HG03460 (cell line): ENCODE data around the gene DPEP3.
"Not testable (repeated sequence)": the region's sequence is repeated elsewhere in the genome, so short reads cannot be mapped to it uniquely, and the experiment has no call there.

ENCODE experiments used
- ATAC-seq: cut with Tn5 transposase; IDR thresholded peaks from one replicate; pipeline ENCODE4 v1.9.1; 2021; ENCODE audit not compliant: unreplicated experiment

The DPEP3 gene

DNA sequence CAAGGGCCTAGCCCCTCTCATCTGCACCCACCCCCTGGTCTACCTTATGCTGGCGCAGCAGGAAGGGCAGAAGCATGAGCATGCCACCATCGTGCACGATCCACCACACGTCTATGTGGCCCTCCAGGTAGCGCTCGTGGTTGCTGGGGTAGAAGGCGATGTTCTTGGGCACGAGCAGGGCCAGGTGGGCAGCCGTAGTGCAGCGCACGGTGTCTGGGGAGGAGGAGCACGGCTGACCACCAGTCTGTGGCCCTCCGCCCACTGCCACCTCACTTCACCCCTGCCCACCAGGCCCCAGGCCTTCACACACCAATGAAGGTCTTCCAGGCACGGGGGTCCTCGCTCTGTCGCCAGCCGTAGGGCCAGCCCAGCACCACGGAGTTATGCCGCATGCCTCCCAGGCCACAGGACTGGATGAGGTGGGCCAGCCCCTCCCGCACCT lies 34.1 kb downstream of the DPEP3 start:
- ATAC-seq = no peak

DNA sequence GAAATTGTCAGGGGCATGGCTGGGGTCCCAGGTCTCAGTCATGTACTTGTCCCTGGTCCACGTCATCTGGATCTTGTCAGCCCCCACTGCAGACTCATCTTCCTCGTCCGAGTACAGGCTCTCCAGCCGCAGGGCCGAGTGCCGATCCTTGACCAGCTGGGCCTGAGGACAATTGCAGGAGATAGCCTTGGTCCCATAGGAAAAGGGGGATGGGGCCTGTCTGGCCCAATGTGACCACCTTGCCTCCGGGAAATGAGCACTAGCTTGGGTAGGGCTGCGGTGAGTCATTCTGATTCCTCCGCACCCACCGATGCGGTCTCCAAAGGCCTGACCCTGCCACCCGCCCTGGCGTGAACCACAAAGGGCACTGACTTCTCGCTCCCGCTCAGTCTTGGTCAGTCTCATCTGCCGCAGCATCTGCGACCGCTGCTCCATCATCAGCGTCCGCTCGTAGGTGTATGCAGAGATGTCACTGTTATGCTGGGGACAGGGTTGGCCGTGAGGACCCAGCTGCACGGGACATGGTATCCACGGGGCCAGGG lies 34.8 kb downstream of the DPEP3 start:
- no peak for ATAC-seq

DNA sequence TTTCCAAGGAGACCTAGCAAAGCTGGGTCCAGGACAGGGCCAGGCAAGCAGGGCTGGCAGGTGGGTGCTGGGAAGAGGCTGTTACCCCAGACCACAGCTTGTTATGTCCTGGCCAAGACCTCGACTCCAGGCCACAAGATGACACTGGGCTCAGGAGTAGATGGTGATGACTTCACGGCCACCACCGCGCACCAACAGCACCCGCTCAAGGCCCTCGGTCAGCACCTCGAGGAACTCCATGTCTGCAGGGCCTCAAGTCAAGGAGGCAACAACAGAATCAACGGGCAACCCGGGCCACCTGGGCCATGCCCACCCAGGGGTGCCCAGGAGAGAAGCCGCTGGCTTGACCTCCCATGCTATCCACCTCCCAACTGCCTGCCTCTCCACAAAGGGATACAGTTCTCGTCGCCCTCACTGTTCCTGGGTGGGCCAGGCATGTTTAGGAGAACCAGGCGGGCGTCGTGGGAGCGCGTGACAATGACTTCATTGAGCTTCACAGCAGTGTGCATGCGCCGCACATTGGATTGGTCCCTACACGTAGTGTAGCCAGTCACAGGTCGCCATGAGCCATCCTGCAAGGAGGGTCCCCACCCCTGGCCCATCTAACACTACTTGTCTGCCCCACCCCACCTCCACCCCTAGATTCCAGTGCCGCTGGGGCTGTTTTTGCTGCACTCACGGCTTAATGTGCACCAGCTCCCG lies 35.5 kb downstream of the DPEP3 start:
- ATAC-seq = no peak

DNA sequence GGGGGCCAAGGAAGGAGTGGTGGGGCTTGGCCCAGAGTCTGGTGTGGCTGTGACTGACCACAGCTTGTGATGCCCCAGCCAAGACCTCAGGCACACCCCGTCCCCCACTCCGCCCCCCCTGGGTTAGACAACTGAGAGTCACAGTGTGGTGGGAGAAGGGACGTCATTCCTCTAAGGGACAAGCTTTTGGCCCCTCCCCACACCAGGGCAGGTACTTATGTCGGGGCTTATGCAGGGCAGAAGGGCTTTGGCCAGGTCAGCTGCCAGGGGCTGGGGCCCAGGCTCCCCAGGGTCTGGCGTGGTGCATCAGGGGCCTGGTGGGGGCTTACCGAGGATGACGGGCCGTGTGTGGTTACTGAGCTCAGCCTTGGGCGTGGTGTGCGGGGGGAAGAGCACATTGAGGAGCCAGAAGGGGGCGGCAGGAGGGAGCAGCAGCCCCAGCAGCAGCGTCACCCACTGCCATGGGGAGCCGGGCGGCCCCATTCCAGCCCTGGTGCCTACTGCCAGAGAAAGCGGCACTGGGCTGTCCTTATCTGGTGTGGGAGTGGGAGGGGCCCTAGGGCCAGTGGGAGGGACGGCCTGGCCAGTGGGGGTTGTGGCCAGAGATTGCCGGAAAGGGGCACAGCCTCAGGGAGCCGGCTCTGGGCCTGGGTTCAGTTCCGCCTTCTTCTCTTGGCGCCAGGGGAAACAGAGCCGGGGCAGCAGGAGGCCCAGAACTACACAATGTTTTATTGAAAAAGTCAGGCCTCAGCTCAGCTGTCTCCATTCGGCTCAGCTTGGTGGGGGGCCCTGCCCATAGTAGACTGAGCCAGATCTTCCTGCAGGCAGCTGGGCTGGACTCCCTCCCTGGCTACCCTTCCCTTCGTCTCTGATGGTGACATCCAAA lies 36.4 kb downstream of the DPEP3 start, which contains the start of gene LCAT:
LCAT (minus strand) TSS at position 502 of the 886 bp plus-strand sequence; CDS start at position 483, 19 bp downstream.
- no peak for ATAC-seq

DNA sequence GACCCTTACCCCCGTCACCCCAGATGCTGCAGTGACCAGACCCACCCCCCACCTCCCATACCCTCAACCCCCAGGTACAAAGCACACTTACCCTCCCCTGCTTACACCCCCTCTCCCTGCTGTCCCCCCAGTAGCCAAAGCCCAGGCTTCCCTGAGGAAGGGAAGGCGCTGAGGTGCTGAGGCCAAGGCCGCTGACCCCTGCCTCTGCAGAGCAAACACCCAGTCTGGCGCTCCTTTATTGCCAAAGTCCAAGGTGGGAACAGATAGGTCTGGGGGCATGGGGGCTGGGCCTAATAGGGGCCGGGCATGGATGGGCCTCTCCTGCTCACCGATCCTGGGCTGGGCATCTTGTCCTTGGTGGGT lies 37.1 kb downstream of the DPEP3 start:
- ATAC-seq = no peak

DNA sequence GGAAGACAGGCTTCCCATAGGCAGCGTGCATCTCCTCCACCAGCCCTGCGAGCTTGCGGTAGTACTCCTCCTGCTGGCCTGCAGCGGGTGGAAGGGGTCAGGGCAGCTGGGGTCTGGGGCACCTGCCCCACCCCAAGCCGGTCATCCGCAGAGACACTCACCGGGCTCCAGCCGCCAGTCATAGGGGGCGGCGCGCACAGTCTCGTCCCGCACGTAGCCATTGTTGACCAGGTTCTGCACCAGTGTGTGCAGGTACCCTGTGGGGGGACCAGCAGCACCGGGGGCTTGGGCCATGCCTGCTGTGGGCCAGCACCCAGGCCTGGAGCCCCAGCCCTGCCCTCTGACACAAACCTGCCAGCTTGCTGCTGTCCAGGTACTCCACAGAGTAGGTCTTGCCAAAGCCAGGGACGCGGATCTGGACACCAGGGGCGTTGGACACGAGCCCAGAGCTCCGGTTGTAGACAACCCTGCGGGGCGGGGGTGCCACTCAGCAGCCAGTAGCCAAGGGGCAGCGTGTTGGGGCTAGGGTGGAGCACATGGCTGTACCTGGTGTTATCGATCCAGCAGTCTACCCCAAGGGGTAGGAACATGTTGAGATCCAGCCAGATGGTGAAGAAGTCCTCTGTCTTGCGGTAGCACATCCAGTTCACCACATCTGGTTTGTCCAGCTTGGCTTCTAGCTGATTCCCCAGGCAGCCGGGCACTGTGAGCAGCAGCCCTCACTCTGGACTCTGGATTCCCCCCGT lies 37.6 kb downstream of the DPEP3 start:
- ATAC-seq = no peak

DNA sequence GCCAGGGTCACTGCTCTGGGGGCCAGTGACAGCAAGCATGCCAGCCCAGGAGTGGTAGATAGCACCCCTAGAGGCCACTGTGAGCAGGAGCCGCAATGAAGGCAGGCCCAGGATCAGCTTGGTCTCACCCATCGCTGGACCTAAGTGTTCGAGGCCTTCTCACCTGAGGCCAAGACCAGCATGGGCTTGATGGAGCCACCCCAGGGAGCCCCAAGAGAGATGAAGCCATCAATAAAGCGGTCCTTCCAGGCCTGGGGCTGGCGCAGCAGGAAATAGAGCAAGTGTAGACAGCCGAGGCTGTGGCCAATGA lies 38.1 kb downstream of the DPEP3 start:
- no peak for ATAC-seq

DNA sequence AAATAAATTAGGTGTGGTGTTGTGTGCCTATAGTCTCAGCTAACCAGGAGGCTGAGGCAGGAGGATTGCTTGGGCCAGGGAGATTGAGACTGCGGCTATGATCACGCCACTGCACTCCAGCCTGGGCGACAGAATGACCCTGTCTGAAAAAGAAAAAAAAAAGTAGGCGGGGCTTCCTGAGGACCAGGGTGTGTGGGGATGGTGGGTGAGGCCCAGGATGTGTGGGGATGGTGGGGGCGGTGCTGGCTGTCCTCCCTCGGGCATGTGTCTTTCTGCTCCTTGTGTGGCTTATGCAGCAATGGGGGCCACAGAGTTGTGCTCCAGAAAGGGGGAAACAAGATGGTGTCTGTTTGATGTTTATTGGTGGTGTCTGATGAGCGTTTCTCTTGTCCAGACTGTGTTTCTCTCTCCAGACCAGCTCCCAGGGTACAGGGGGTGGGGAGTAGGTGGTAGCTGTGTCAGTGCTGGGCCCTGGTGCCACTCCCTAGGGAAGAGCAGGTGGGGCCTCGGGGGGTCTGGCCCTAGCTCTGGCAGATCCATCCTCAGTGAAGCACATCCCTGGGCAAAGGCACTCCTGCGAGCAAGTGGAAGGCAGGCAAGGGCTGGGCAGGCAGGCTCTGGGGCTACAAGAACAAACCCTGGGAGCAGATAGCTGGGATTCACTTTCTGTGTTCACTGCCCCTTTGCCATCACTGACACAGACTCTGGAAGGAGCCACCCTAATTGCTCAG lies 38.7 kb downstream of the DPEP3 start:
- ATAC-seq = no peak

DNA sequence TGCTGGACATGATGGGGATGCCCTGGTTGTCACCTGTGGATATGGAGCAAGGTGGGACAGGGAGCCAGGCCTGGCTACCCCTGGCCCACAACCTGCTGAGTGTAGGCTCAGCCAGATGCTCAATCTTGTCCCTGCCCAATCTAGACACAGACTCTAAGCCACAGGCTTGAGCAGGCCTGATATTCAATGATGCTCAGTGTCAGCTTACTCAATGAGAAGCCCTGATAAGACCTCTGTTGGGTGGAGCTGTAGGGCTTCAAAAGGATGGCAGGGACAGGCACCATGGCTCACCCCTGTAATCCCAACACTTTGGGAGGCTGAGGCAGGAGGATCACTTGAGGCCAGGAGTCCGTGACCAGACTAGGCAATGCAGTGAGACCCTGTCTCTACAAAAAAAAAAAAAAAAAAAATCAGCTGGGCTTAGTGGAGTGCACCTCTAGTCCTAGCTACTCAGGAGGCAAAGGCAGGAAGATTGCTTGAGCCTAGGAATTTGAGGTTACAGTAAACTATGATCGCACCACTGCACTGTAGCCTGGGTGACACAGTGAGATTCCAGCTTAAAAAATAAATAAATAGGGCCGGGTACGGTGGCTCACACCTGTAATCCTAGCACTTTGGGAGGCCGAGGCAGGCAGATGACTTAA lies 39.7 kb downstream of the DPEP3 start:
- ATAC-seq = no peak

DNA sequence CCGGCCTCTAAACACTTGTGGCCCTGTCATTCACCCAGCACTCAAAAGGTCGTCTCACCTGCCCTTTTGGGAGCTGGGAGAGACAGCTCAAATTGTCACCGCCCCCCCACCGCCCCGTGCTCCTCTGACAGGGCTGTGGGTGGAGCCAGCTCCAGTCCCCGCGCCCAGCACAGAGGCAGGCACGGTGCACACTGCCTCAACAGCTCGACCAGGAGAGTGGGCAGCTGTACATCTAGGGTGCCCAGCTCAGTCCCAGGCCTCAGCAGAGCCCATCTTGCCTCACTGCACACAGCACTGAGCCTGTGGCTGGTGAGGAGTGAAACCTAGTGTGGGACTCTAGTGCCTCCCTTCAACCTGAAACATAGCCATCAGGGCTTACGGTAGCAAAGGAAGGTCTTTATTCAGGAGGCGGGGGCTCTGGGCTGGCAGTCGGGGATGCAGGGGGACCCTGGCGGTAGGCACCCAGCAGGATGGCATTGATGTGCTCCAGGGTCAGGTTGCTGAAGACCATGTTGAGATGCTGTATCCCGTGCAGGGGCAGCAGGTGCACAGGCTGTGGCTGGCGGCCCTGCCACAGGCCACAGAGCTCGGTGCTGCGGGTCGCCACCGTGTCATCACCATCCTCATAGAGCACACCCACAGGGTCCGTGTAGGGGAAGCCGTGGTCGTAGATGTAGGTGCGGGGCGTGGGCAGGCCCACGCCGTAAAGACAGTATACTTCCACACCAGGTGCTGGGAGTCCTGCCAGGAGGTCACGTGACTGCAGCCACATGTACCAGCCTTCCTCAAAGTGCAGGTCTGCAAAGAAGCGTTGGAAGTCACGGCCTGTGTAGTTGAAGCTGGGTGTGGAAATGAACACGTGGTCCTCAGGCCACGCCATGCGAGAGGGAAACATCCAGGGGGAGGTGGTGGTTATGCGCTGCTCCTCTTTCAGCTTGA lies 40.5 kb downstream of the DPEP3 start:
- no peak for ATAC-seq

DNA sequence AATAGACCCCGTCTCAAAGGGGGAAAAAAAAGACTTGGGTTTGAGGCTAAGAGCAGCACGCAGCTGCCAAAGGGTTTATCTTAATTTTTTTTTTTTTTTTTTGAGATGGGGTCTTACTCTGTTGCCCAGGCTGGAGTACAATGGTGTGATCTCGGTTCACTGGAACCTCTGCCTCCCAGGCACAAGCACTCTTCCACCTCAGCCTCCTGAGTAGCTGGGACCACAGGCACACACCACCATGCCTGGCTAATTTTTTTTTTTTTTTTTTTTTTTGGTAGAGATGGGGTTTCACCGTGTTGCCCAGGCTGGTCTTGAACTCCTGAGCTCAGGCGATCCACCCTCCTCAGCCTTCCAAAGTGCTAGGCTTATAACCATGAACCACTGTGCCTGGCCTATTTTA lies 42.6 kb downstream of the DPEP3 start:
- not testable (repeated sequence) for ATAC-seq

DNA sequence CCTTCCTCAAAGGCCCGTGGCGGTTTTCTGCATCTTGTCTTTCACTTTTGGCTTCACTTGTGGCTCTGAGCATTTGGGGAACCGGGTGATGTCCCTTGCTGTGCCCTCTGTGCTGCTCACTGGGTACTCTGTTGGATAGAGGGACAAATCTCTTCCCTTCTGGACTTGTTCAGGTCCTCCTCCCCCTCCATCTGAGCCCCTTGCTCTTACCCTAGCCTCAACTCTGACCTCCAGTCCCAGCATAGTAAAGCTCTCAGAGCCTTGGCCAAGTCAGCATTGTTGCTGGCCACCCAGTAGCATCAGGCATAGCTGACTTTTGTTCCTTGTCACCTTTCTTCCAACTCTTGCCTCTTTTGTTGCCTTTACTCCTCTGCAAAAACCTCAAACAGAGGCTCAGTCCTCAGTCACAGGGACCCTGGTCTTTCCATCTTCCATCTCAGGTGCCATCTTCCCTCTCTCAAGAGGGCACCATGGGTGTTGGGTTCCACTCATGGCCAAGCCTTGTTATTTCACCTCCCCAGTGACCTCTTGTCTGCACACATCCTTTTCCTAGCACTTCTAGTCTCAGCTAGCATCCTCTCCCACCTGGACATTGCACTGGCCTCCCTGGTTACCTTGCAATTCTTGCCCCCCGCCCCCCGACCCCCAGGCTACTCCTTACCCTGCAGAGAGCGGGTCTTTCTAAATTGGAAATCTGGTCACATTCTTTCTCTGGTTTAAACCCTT lies 43.3 kb downstream of the DPEP3 start:
- ATAC-seq = peak; percentile 52

DNA sequence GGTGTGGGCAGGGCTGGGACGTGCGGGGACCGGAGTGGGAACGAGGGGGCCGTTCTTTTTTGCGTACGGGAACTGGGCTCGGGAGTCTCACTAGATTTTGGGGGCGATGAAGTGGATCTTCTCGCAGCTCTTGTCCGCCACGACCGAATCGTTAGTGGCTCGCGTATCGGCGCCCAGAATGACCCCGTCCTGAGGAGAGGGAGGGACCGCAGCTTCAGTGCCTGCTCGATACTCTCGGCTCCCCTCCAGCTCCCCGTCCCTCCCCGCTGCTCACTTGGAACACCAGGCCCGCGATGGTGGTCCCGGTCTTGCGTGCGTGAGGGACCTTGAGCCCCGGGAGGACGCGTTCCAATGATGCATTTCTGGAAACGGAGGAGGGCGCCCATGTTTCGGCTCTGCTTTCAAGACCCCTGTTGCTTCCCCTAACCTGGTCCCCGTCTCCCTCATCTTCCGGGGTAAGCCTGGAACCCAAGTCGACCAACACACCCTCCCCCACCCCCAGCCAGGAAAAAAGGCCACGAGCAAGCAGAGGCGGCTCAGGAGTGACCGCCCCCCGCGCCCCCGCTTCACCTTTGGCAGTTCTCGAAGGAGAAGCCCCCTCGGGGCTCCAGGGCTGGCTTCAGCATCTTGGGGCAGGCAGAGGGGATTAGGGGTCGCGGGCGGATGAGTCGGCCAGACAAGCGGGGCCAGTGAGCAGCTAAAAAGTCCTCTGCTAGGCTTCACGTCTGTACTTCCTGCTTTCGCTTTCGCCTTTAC lies 44.0 kb downstream of the DPEP3 start, which contains the start of gene PSMB10:
PSMB10 (minus strand) TSS at position 727 of the 756 bp plus-strand sequence; CDS start at position 626, 101 bp downstream.
- ATAC-seq = peak; percentile 2

DNA sequence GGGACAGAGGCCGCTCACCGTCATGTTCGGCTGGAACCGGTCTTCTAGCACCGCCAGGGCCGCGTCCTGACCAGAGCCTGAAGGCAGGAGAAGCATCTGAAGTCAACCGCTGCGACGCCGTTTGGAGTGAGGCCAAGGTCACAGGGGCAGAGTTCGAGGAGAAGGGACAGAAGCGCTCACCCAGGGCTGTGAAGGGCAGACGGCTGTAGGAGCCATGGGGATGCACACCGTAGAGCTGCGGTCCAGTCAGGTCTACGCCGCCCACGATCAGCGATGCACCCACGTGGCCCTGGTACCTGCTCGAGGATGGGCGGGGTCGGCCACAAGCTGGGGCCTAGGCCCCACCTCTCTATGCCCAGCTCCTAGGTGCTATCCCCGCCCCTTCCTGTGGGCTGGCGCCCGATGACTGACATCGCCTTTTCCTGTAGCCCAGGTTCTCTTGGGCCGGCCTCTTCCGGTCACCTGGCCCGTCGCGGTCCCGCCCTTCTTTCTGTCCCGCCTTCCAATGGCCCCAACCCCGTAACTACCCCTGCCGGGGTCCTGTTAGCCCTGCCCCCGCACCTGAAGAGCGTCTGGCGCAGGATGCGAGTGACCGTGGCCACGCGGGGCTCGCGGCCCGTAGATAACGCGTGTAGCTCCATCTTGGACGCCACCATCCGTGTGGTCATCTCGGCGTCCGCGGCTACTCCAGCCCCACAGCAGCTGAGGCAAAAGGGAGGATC lies 44.7 kb downstream of the DPEP3 start:
- peak; percentile 86 for ATAC-seq

DNA sequence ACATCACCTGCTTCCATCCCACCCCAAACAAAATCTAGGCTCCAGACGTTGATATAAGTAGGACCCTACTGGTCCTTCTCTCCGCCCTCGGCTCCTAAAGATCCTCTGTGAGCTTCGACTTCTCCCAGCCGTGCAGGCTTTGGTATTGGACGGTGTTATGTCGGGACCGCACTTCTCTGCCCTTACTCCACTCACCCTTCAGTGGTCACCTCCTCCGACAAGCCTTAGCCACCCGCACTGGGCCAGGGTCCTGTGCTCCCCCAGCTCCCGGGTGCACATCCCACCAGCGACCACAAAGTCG lies 45.2 kb downstream of the DPEP3 start:
- ATAC-seq = no peak

DNA sequence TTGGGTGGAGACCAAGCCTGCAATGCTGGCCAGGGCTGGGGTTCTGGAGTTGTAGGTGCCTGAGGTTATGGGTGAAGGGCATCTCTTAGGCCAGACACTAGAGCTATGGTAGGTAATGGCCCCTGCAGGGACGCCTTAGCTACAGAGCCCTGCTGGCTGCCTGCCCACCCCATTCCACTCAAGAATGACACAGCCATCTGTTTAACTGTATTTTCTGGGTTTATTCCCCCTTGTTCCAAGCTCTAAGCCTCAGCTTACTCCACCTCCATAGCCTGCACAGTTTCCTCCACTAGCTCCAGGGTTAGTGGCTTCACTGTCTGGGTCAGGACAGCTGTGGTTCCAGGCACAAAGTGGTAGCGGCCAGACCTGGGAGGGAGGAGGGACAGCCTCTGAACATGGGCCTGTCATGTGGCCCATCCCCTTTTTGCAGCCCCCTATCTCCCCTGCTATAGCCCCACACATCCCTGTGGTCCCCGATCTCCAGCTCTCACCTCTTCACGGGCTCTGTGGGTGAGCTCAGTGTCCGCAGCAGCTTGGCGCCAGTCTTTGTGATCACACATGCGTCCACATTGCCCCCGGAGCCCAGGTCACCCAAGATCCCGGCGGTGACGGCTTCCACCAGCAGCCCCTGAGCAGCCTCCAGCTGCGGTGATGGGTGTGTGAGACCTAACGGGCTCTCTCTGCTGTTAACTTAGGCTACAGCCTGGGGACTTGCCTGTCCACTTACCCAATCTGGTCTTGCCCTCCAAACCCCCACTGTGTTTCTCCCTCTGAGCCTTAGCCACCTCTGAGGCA lies 45.8 kb downstream of the DPEP3 start:
- ATAC-seq = no peak
